Limb (tissue), 2 donors: ENCODE results near the gene ST3GAL5.
"Not testable (repeated sequence)": the region's sequence is repeated elsewhere in the genome, so short reads cannot be mapped to it uniquely, and the experiment has no call there.

ENCODE experiments used
- DNase-seq, 2 donors: peaks; one replicate each; pipeline ENCODE4 v3.0.0-alpha.2; 2016; ENCODE audit errors: extremely low spot score in 2 of 2

The ST3GAL5 gene

DNA sequence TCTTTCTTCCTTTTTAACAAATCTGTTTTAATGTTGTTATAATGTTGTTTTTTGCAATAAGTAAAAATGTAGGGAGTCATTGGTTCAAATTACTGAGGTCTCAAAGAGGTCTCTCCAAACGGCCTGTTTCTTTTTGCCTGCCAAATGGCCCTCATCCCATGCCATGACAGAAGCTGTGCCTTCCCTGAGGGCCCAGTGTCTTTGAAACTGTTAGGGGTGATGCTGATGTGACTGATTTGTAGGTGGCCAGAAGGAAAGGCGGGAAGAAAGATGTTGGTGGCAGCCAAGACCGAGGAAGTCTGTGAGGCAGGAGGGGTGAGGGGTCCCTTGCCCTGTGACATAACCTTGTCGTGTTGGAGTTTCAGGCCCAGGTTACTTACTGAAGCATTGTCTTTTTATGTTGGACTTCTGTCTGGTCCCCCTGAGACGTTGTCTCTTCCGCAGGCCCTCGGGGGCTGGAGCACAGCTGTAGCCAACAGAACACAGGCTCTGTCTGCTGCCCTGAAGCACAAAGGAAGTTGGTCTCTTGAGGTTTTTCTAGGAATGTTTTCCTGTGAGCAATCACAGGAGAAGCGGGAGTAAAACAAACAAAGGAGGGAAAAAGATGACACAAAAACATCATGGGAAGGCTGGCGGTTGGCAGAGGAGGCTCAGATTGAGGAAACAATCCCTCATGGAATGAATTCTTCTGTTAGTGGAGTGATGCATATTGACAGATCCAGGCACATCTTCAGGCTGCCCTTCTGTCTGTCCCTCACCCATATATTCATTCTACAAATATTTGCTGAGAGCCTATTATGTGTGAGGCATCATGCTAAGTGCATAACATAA, 4.9 kb upstream of the ST3GAL5 start:
- DNase-seq = no peak

DNA sequence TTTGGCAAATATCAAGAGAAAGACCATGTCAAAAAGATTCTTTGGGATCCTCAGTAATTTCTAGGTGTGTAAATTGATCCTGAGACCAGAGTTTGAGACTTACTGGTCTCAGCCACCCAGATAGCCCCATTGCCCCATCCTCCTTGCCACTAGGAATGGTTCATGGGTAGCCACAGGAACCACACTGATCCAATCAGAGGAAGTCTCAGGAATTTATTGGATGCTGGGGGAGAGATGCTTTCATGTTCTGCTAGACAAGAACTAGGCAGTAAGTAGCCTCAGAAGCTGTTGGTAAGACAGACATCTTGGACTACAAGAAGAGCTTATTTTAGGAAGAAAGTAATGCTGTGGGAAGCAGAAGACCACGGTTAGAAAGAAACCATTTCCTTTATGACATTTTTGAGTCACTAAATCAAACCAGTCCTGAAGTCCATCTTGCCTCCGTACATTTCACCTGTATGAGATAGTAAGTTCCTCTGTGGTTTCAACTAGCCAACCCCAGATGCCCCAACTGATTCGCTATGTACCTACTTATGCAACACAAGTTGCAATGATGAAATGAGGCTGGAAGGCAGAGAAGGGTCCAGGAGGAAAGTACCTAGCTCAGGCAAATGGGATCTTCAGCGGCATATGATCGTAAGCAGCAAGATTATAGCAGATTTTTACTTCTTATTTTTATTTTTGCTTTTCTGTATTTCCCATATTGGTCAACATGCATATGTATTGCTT, 3.6 kb upstream of the ST3GAL5 start:
- no peak for DNase-seq

DNA sequence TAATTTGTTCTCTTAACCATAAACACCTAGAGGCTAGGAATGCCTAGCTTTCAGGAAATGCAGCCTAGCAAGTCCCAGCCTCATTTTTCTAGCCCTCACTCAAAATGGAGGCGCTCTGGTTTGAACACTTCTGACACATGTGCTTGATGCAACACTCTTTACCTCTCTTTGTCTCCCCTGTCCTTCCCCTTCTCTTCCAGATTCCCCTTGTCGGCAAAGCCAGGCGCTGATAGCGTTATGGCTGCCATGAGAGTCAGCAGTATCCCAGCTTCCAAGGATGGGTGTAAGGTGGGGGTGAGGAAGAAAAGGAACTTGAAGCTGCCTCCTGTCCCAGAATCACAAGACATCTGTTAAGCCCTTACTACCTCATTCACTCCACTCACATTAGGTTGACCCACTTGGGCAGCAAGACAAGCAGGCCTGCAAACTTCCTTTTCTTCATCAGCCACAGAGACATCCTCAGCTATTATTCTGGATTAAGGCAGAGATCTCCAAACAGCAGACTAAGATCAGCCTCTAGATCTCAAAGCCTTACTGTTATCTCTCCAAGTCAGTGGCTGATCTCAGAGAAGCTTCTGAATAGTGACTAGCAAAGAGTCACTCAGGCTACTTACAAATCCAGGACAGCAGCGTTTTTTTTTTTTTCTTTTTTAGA, 1.9 kb upstream of the ST3GAL5 start:
- no peak for DNase-seq

DNA sequence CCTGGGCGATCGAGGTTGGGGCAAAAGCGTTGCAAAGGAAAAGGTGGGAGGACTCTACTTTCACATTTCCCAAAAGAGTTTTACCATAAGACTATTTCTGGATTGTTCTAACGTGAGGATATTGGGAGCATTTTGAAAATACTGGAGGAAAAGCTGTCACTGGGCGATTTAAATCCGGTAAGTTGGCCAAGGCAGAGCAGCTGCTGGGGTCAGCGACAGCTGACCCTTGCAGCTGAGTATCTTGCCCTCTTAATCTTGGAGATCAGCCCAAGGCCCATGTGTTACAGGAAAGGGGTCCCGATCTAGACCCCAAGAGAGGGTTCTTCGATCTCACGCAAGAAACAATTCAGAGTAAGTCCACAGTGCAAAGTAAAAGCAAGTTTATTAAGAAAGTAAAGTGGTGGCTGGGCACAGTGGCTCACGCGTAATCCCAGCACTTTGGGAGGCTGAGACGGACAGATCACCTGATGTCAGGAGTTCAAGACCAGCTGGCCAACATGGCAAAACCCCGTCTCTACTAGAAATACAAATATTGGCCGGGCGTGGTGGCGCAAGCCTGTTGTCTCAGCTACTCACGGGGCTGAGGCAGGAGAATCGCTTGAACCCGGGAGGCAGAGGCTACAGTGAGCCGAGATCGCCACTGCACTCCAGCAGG, 964 bp upstream of the ST3GAL5 start:
- no peak for DNase-seq

DNA sequence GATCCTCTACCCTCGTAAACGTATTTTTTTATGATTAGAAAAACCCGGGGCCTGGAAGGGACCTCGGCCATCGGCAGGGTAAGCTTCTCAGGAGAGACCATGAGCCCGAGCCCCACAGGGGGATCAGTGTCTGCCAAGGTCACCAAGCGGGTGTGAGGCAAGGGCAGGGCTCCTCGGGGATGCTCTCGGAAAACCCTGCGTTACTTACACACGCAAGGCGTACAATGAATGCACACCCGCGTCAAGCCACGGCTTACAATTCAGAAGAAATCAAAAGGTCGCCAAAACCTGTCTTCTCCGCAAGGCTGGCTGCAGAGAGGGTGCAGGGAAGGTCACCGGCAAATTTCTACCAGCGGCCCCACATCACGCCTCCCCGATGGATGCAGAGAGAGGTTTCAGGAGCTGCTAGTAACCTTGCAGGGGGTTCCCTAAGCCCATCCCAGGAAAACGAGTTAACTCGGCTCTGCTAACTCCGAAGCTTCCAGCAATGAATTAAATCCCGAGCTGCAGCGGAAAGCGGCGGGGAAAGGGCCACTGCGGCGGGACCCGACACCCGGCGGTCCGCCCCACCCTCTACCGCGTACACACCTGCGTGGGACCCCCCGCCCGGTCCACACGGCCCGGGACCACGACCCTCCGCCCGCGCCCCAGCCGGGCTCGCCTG, 638 bp downstream of the ST3GAL5 start:
- peak in 1 of 2 donors; percentile 56 for DNase-seq

DNA sequence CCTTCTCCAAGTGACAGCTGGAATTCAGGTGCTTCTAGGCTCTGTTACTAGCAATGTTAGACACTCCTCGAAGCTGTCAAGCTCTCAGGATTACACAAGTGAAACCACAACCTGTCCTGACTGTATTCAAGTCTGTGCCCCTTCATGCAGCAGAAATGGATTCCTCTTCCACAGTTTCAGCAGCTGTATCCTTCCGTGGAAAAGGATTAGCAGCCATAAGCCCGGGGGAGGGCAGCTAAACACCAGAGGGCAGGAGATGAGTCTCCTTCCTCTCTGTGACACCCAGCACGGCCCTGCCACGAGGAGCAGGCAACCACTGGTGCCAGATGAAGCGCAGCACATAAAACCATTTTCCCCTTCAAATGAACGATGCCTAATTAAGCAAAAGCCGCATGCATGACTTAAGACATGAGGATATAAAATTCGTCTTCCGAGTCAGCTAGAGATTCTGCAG, 1.2 kb downstream of the ST3GAL5 start:
- peak in 1 of 2 donors; percentile 62 for DNase-seq

DNA sequence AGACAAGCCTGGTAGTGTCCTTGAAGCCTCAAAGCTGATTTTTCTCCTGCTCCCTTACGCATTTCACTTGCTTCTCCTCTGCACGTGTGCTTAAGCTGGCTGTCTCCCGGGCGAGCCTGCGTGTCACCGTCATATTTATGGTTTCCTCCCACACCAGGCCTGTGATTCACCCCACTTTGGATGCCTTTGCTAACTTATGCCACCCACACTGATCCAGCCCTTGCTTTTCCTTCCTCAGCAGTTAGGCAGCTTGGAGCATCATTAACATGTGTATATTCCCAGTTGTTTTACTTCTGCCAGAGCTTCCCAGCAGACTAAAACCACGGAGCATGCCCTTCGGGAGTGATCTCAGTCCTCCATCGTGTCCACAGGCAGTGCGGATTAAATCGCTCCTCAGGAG, 2.2 kb downstream of the ST3GAL5 start:
- DNase-seq = no peak

DNA sequence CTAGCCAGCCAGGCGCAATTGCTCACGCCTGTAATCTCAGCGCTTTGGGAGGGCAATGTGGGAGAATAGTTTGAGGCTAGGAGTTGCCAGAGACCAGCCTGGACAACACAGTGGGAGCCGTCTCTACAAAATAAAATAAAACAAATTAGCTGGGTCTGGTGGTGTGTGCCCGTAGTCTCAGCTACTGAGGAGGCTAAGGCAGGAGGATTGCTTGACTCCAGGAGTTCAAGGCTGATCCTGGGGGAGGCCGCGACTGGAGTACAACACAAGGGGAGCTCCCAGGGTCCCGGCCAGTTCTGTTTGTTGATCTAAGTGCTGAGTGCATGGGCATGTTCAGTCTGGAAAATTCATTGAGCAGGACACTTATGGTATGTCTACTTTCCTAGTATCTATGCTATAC, 2.6 kb downstream of the ST3GAL5 start:
- DNase-seq = no peak

DNA sequence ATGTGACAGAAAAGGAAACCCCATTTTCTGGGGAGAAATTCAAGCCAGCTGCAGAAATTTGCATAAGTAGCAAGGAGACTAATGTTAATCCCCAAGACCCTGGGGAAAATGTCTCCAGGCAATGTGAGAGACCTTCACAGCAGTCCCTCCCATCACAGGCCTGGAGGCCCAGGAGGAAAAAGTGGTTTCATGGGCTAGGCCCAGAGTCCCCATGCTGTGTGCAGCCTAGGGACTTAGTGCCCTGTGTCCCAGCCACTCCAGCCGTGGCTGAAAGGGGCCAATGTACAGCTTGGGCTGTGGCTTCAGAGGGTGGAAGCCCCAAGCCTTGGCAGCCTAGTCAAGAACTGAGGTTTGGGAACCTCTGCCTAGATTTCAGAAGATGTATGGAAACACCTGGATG, 7.0 kb downstream of the ST3GAL5 start:
- DNase-seq = not testable (repeated sequence)

DNA sequence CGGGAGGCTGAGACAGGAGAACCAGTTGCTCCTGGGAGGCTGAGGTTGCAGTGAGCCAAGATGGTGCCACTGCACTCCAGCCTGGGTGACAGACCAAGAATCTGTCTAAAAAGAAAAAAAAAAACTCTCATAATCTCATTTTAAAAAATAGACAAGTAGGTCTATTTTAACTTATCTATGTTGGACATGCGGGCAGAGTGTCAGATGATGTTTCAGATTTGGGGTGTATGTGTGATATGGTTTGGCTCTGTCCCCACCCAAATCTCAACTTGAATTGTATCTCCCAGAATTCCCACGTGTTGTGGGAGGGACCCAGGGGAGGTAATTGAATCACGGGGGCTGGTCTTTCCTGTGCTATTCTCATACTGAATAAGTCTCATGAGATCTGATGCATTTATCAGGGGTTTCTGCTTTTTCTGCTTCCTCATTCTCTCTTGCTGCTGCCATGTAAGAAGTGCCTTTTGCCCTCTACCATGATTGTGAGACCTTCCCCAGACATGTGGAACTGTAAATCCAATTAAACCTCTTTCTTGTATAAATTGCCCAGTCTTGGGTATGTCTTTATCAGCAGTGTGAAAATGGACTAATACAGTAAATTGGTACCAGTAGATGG, 8.0 kb downstream of the ST3GAL5 start:
- DNase-seq = not testable (repeated sequence)

DNA sequence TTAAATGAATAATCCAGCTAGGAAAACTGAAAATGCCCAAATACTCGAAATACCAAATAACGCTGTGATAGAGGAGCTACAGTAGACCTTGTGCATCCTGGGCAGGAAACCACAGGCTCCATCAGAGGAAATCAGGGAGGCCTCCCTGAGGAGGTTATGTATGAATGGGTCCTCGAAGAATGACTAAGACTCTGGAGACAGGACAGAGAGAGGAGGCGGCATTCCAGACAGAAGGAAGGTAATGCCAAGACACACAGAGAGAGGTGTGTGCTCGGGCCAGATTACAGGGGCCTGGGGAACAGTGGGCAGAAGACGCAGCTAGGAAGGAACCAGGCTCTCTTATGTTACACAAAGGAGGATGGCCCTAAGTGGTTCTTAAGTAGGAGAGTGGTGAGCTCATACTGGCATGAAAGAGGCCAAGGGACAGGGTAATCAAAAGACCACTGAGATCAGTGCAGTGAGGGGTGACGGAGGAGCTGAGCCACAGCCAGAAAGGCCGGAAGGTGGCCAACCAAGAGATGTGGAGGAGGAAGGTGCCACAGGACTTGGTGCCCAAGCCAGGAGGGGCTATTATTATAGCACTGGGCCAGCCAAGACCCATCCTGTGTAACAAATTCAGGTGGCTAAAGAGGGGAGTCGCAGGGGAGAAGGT, 9.9 kb downstream of the ST3GAL5 start:
- DNase-seq = no peak

DNA sequence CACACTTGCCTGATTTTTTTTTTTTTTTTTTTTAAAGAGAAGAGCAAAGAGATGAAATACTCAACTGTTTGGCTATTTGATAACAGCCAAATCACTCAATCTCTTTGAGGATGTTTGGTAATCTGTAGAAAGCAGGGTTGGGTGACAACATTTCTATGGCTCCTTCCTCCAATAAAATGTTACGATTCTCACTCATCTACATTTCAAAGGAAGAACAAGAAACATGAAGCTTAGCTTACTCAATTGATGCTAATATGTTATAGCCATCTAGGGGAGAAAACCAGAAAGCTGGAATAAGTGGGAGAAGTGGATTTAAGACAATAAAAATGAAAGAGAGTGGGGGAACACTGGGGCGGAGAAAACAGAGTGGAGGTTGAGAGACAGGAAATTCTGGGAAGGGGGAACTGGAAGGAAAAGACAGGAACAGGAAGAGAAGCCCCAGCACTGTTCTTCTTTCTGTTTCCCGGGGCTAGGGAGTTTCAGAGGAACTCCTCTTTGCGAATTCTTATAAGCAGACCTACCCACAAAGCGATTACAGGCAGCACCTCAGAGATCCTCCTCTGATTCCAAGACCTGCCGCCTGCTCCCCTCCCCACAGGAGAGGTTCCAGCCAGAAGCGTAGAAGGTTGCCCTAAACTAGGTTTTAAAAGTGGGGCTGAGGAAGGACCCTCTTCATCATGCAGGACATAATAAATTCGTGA, 13.3 kb downstream of the ST3GAL5 start:
- DNase-seq = no peak

DNA sequence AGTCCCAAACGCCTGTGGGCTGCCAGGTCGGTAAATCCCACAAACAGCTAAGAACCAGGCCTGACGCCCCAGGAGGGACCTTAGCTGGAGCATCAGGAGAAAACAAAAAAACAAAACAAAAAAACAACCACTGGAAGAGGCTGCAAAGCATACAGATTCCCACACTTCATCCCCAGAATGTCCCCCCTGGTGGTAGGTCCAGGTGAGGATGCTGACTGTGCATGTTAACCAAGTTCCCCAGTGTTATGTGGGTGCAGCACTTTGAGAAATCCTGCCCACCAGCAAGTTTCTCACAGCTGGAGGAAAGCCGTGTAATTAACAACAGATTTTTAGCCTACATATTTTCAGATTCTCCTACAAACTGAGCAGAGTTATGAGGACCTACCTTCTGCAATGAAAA, 15.1 kb downstream of the ST3GAL5 start:
- DNase-seq = no peak

DNA sequence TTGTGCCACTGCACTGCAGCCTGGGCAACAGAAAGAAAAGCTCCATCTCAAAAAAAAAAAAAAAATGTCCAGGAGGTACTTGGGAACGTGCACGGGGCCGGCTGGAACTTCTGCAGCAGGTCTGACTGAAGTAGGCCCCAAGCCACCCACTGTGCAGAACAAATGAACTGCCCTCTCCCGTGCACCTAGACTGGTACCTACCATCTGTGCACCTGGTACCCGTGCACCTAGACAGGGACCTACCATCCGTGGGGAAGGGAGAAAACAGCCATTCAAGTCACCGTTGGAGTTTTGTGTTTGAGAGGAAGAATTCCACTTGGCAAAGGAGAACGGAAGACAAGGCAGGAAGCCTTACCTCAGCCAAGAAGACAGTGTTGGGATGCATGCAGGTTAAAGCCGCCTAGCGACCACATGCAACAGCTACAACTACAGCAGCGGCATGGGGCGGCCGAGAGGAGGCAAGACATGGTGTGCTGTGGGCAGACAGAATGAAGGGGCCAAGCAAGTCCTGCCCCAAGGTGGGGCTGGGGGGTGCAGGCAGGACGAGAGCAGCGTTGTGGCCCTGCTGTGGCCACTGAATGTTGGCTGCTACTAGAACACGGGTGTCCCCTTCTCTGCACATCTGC, 16.1 kb downstream of the ST3GAL5 start:
- DNase-seq = no peak

DNA sequence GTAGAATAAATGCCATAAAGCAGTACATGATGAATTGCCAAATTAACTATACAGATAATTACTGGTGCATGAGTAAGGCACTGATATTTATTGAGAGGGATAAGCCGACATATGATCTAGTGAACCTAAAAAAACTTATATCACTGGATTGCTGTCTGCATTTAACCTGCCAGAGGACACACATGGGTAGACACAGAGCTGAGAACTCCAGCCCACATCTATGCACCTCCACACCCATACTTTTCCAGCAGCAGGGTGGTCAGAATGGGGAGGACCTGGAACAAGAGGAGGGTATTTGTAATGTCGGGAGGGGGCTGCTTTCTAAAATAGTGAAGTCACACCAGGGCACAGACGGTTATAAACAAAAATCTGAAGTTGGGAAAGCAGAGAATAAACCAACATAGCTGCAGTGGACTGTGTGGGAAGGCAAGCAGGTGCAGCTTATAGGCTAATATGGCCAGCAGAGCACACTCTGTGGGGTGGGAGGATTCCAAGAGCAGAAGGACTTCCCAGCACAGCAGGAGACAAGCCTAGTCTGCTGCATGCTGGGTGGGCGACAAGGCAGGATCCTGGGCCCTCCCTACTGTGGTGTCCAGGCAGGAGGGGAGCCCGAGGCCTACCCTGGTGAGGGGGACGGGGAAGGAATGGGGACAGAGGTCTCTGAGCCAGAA, 17.2 kb downstream of the ST3GAL5 start:
- no peak for DNase-seq

DNA sequence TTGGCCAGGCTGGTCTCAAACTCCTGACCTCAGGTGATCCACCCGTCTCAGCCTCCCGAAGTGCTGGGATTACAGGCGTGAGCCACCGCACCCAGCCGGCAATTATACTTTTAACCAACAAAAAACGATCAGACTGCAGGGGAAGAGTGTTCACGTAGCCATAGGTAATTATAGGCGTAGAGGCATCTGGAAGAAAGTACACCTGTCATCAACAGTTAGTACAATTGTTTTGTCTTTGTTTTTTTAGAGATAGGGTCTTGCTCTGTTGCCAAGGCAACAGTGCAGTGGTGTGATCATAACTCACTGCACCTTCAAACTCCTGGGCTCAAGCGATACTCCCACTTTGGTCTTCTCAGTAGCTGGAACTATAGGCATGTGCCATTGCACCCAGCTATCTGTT, 20.0 kb downstream of the ST3GAL5 start:
- no peak for DNase-seq

DNA sequence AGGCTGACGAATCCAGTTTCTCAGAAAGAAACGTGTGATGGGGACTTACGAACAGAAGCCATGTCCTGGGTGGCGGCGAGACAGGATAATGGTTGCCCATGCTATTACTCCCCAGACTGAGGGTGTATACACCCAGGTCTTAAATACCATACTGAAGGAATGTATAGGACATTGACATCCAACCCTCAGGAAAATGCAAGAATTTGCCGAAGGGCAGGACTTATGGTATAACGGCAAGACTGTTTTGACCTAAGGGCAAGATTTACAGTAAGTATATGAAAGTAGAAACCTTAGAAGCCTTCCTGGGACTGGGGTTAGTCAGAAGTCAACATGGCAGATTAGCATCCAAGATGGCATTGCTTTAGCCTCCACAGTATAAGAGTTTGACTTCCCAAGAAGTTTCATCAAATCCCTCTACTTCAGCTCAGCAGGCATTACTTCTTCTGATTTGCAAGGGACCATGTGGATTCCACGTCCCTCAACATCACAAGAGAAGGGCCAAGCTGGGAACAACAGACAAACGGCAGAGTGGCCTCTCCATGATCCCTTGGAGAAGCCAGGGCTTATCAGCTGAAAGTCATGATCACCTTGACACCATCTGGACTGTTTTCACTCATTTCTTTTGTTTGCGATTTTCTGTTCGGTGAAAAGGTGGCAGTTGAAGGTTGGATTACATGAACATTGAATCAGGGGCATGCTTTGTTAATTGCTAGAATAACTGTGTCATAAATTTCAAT, 21.1 kb downstream of the ST3GAL5 start:
- no peak for DNase-seq

DNA sequence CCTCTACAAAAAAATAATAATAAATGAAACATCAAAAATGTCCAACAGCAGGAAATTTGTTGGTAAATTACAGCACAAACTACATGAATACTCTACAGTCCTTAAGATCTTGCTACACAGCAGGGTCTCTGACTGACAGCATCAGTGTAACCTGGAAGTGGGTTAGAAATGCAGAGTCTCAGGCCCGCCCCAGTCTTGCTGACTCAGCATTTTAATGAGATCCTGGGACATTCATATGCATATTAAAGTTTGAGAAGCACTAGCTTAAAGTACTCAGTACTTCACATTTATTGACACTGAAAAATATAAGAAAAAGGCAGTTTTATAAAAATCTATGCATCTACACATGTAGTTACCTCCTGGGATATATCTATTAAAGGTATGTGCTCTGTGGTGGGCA, 21.7 kb downstream of the ST3GAL5 start:
- DNase-seq = no peak
